ENCODE results near the gene ARHGAP10.

Gene ARHGAP10

DNA sequence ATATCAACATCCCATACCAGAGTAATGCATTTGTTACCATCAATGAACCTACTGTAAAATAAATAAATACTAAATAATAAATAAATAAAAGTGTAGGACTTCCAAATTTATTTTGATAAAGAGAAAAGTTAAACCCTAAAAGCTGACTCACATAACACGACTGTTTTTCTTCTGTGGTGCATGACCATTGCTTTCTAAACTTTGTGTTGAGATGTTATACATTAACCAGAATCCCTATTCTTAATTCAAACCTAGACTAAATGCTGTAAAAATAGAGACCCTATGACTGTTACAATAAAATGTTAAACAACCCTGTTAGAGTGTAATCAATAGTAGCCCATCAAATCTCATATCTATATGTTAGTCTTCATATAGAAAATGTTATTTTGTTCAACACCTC is 27.0 kb upstream of the ARHGAP10 start:
- no peak for DNase-seq (ENCODE audit: low read depth, low spot score)
- H3K36me3 ChIP-seq (ENCODE audit: insufficient read depth, low read length), result no peaks in the 10 kb centered on the region
- no peak overlapping the region for H3K4me3 ChIP-seq
- H3K9me3 ChIP-seq (ENCODE audit: low read depth, low read length), result no peaks in the 10 kb centered on the region
- H3K9ac ChIP-seq (ENCODE audit: insufficient read length), result no peak overlapping the region
- TF ChIP-seq EZH2 (IDR thresholded peaks at IDR 0.05), result no peak
- no peak for TF ChIP-seq FOXP2 (optimal IDR thresholded peaks at IDR 0.05; ENCODE audit: control extremely low read depth, extremely low read length, insufficient read depth)
- no peak for TF ChIP-seq POLR2AphosphoS5 (IDR thresholded peaks at IDR 0.05; ENCODE audit: borderline replicate concordance, low read depth, low read length)
- no peak overlapping the region for H3K27ac ChIP-seq

DNA sequence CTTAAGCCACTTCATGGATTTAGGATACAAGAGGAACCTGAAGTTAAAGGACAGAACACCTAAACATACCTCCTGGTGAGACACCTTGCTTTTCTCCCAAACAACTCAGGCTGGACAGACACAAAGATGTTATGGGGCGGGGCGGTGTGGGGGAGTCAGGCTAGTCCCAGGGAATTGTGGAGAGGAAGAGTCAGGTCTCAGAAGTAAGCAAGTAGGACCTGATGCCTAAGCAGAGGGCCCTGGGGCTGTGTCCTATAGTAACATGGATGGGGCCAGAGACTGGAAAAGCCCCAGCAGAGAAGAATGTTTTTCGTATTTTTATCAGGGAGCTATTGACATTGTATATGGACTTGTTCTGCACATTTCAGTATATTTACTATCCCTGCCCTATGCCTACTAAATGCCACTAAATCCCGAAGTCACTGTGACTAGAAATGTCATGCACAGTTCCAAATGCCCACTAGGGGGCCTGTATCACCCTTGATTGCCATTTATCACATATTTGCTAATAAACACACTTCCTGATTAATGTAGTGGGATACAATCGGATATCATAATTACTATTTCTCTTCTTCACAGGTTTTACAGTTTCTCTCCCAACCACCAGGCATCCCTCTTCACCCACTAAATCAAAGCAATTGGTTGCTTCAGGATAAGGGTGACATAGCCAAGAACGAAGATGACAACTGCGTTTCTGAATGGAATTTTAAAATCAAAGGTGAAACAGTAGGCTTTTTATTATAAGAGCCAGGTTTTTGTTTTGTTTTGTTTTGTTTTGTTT is 23.8 kb upstream of the ARHGAP10 start:
- Histone ChIP-seq H3K9ac (ENCODE audit: insufficient read length) (no peak overlapping the region), H3K9me3 (ENCODE audit: low read depth, low read length) (no peaks in the 10 kb centered on the region), H3K36me3 (ENCODE audit: insufficient read depth, low read length) (no peaks in the 10 kb centered on the region), H3K27ac (no peak overlapping the region), H3K4me3 (no peak overlapping the region)
- no peak for TF ChIP-seq FOXP2 (optimal IDR thresholded peaks at IDR 0.05; ENCODE audit: control extremely low read depth, extremely low read length, insufficient read depth)
- TF ChIP-seq EZH2 (IDR thresholded peaks at IDR 0.05), result no peak
- no peak for TF ChIP-seq POLR2AphosphoS5 (IDR thresholded peaks at IDR 0.05; ENCODE audit: borderline replicate concordance, low read depth, low read length)
- DNase-seq (ENCODE audit: low read depth, low spot score), result no peak

GRCh38 chr4:147709999-147710398 is 21.9 kb upstream of the ARHGAP10 start:
- no peak overlapping the region for H3K9ac ChIP-seq (ENCODE audit: insufficient read length)
- no peak overlapping the region for H3K27ac ChIP-seq
- no peaks in the 10 kb centered on the region for H3K9me3 ChIP-seq (ENCODE audit: low read depth, low read length)
- no peak for TF ChIP-seq POLR2AphosphoS5 (IDR thresholded peaks at IDR 0.05; ENCODE audit: borderline replicate concordance, low read depth, low read length)
- TF ChIP-seq EZH2 (IDR thresholded peaks at IDR 0.05), result no peak
- TF ChIP-seq FOXP2 (optimal IDR thresholded peaks at IDR 0.05; ENCODE audit: control extremely low read depth, extremely low read length, insufficient read depth), result no peak
- H3K36me3 ChIP-seq (ENCODE audit: insufficient read depth, low read length), result no peaks in the 10 kb centered on the region
- DNase-seq (ENCODE audit: low read depth, low spot score), result no peak
- no peak overlapping the region for H3K4me3 ChIP-seq

- Histone ChIP-seq H3K36me3 (ENCODE audit: insufficient read depth, low read length) (no peaks in the 10 kb centered on the region), H3K9ac (ENCODE audit: insufficient read length) (no peak overlapping the region), H3K27ac (no peak overlapping the region), H3K9me3 (ENCODE audit: low read depth, low read length) (no peaks in the 10 kb centered on the region), H3K4me3 (no peak overlapping the region)
- DNase-seq (ENCODE audit: low read depth, low spot score), result no peak
- no peak for TF ChIP-seq FOXP2 (optimal IDR thresholded peaks at IDR 0.05; ENCODE audit: control extremely low read depth, extremely low read length, insufficient read depth)
- TF ChIP-seq EZH2 (IDR thresholded peaks at IDR 0.05), result no peak
- TF ChIP-seq POLR2AphosphoS5 (IDR thresholded peaks at IDR 0.05; ENCODE audit: borderline replicate concordance, low read depth, low read length), result no peak
These were observed 17.1 kb upstream of the ARHGAP10 start for GRCh38 chr4:147714575-147715401.

DNA sequence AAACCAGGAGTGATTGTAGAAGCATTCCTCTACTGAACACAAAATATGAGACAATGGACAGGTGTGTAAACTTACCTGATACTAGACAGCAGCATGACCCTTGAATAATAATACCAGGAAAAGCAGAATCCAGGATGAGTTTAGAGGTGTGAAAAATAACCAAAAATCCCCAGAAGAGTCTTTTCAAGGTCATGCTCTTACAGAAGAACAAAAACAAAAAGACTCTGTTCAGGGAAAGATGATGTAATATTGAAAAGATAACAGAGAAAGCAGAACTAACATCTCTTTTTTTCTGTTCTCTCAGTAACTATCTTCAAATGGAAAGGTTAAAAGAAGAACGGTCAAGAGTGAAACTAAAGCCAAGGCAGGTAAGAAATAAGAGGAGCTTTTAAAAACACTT is 14.0 kb upstream of the ARHGAP10 start:
- no peak overlapping the region for H3K4me3 ChIP-seq
- TF ChIP-seq POLR2AphosphoS5 (IDR thresholded peaks at IDR 0.05; ENCODE audit: borderline replicate concordance, low read depth, low read length) (no peak), FOXP2 (optimal IDR thresholded peaks at IDR 0.05; ENCODE audit: control extremely low read depth, extremely low read length, insufficient read depth) (no peak), EZH2 (IDR thresholded peaks at IDR 0.05) (no peak)

GRCh38 chr4:147723326-147723725 is 8.6 kb upstream of the ARHGAP10 start:
- no peak for DNase-seq (ENCODE audit: low read depth, low spot score)
- no peak for TF ChIP-seq POLR2AphosphoS5 (IDR thresholded peaks at IDR 0.05; ENCODE audit: borderline replicate concordance, low read depth, low read length)
- no peak for TF ChIP-seq FOXP2 (optimal IDR thresholded peaks at IDR 0.05; ENCODE audit: control extremely low read depth, extremely low read length, insufficient read depth)
- no peak for TF ChIP-seq EZH2 (IDR thresholded peaks at IDR 0.05)
- Histone ChIP-seq H3K9me3 (ENCODE audit: low read depth, low read length) (no peaks in the 10 kb centered on the region), H3K4me3 (no peak overlapping the region), H3K36me3 (ENCODE audit: insufficient read depth, low read length) (no peaks in the 10 kb centered on the region), H3K9ac (ENCODE audit: insufficient read length) (no peak overlapping the region), H3K27ac (no peak overlapping the region)

More for the DNA sequence above, 14.0 kb upstream of the ARHGAP10 start:
- H3K9me3 ChIP-seq (ENCODE audit: low read depth, low read length), result no peaks in the 10 kb centered on the region
- H3K27ac ChIP-seq, result no peak overlapping the region
- DNase-seq (ENCODE audit: low read depth, low spot score), result no peak
- no peak overlapping the region for H3K9ac ChIP-seq (ENCODE audit: insufficient read length)
- H3K36me3 ChIP-seq (ENCODE audit: insufficient read depth, low read length), result no peaks in the 10 kb centered on the region

- TF ChIP-seq FOXP2 (optimal IDR thresholded peaks at IDR 0.05; ENCODE audit: control extremely low read depth, extremely low read length, insufficient read depth), result no peak
- no peak for TF ChIP-seq EZH2 (IDR thresholded peaks at IDR 0.05)
- no peak for TF ChIP-seq POLR2AphosphoS5 (IDR thresholded peaks at IDR 0.05; ENCODE audit: borderline replicate concordance, low read depth, low read length)
- H3K36me3 ChIP-seq (ENCODE audit: insufficient read depth, low read length), result no peaks in the 10 kb centered on the region
- no peak overlapping the region for H3K4me3 ChIP-seq
- no peak for DNase-seq (ENCODE audit: low read depth, low spot score)
- H3K9ac ChIP-seq (ENCODE audit: insufficient read length), result no peak overlapping the region
- no peak overlapping the region for H3K27ac ChIP-seq
- no peaks in the 10 kb centered on the region for H3K9me3 ChIP-seq (ENCODE audit: low read depth, low read length)
These were observed 7.3 kb upstream of the ARHGAP10 start for GRCh38 chr4:147724468-147725201.

- H3K27ac ChIP-seq, result no peak overlapping the region
- H3K4me3 ChIP-seq, result no peak overlapping the region
- H3K9me3 ChIP-seq (ENCODE audit: low read depth, low read length), result no peaks in the 10 kb centered on the region
- no peak for DNase-seq (ENCODE audit: low read depth, low spot score)
- TF ChIP-seq FOXP2 (optimal IDR thresholded peaks at IDR 0.05; ENCODE audit: control extremely low read depth, extremely low read length, insufficient read depth), result no peak
- no peak for TF ChIP-seq EZH2 (IDR thresholded peaks at IDR 0.05)
- no peak for TF ChIP-seq POLR2AphosphoS5 (IDR thresholded peaks at IDR 0.05; ENCODE audit: borderline replicate concordance, low read depth, low read length)
- H3K9ac ChIP-seq (ENCODE audit: insufficient read length), result no peak overlapping the region
- H3K36me3 ChIP-seq (ENCODE audit: insufficient read depth, low read length), result no peaks in the 10 kb centered on the region
These were observed 6.2 kb upstream of the ARHGAP10 start for GRCh38 chr4:147725673-147726072.
